Measurements from ENCODE around the gene VPS35L. TPM values are rescaled to one million over a fixed set of nuclear protein-coding genes. Genes with fewer than 3 reads are reported as not detected.
A peak's percentile ranks its signal among the peaks of the same experiment; 100 is the strongest.

Gene VPS35L
- total RNA-seq, 1 donor from 2014 or later: 38.1 TPM

- H3K27ac ChIP-seq (ENCODE audit: low read depth, low read length): peak overlapping the region; percentile 69
- H3K9me3 ChIP-seq (ENCODE audit: control insufficient read depth in 3 of 3, low read length in 3 of 3): no peaks in the 10 kb centered on the region
- no peak overlapping the region for H3K4me3 ChIP-seq (ENCODE audit: low read length in 3 of 3)
- peaks cover 38 to 48% (median 38%) of the 10 kb centered on the region in 3 donors for H3K36me3 ChIP-seq (ENCODE audit: control insufficient read depth in 3 of 3, insufficient read depth in 3 of 3, low read length in 3 of 3)
- no peaks in the 10 kb centered on the region for H3K27me3 ChIP-seq (ENCODE audit: control insufficient read depth in 3 of 3, insufficient read depth in 3 of 3, low read length in 3 of 3)
- no peak overlapping the region for H3K9ac ChIP-seq (ENCODE audit: low read depth in 1 of 3, low read length in 3 of 3)
- peaks cover 13 to 36% (median 35%) of the 10 kb centered on the region in 3 donors for H3K4me1 ChIP-seq (ENCODE audit: control insufficient read depth in 3 of 3, insufficient read depth in 3 of 3, low read length in 3 of 3)
These were observed 150.3 kb downstream of the VPS35L start for GRCh38 chr16:19705843-19706242.

GRCh38 chr16:19706846-19707245 is 151.3 kb downstream of the VPS35L start:
- Histone ChIP-seq H3K27me3 (ENCODE audit: control insufficient read depth in 3 of 3, insufficient read depth in 3 of 3, low read length in 3 of 3) (no peaks in the 10 kb centered on the region), H3K27ac (ENCODE audit: low read depth, low read length) (no peak overlapping the region), H3K4me1 (ENCODE audit: control insufficient read depth in 3 of 3, insufficient read depth in 3 of 3, low read length in 3 of 3) (peaks cover 17 to 41% (median 36%) of the 10 kb centered on the region in 3 donors), H3K4me3 (ENCODE audit: low read length in 3 of 3) (no peak overlapping the region), H3K9me3 (ENCODE audit: control insufficient read depth in 3 of 3, low read length in 3 of 3) (no peaks in the 10 kb centered on the region), H3K9ac (ENCODE audit: low read depth in 1 of 3, low read length in 3 of 3) (no peak overlapping the region), H3K36me3 (ENCODE audit: control insufficient read depth in 3 of 3, insufficient read depth in 3 of 3, low read length in 3 of 3) (peaks cover 39 to 51% (median 47%) of the 10 kb centered on the region in 3 donors)

GRCh38 chr16:19707569-19708295 is 152.2 kb downstream of the VPS35L start:
- H3K36me3 ChIP-seq (ENCODE audit: control insufficient read depth in 3 of 3, insufficient read depth in 3 of 3, low read length in 3 of 3): peaks cover 41 to 56% (median 52%) of the 10 kb centered on the region in 3 donors
- no peak overlapping the region for H3K4me3 ChIP-seq (ENCODE audit: low read length in 3 of 3)
- H3K9ac ChIP-seq (ENCODE audit: low read depth in 1 of 3, low read length in 3 of 3): peak overlapping the region in 1 of 3 donors; percentile 40
- peak overlapping the region; percentile 51 for H3K27ac ChIP-seq (ENCODE audit: low read depth, low read length)
- peaks cover 17 to 41% (median 36%) of the 10 kb centered on the region in 3 donors for H3K4me1 ChIP-seq (ENCODE audit: control insufficient read depth in 3 of 3, insufficient read depth in 3 of 3, low read length in 3 of 3)
- H3K9me3 ChIP-seq (ENCODE audit: control insufficient read depth in 3 of 3, low read length in 3 of 3): no peaks in the 10 kb centered on the region
- H3K27me3 ChIP-seq (ENCODE audit: control insufficient read depth in 3 of 3, insufficient read depth in 3 of 3, low read length in 3 of 3): no peaks in the 10 kb centered on the region

- Histone ChIP-seq H3K36me3 (ENCODE audit: control insufficient read depth in 3 of 3, insufficient read depth in 3 of 3, low read length in 3 of 3) (peaks cover 41 to 57% (median 54%) of the 10 kb centered on the region in 3 donors), H3K4me1 (ENCODE audit: control insufficient read depth in 3 of 3, insufficient read depth in 3 of 3, low read length in 3 of 3) (peaks cover 17 to 41% (median 36%) of the 10 kb centered on the region in 3 donors), H3K4me3 (ENCODE audit: low read length in 3 of 3) (no peak overlapping the region), H3K9me3 (ENCODE audit: control insufficient read depth in 3 of 3, low read length in 3 of 3) (no peaks in the 10 kb centered on the region), H3K9ac (ENCODE audit: low read depth in 1 of 3, low read length in 3 of 3) (peak overlapping the region in 2 of 3 donors; percentile 6 to 40), H3K27ac (ENCODE audit: low read depth, low read length) (peak overlapping the region; percentile 51), H3K27me3 (ENCODE audit: control insufficient read depth in 3 of 3, insufficient read depth in 3 of 3, low read length in 3 of 3) (no peaks in the 10 kb centered on the region)
These were observed 153.0 kb downstream of the VPS35L start for GRCh38 chr16:19708296-19709205.

GRCh38 chr16:19709381-19710136 is 154.1 kb downstream of the VPS35L start:
- no peaks in the 10 kb centered on the region for H3K27me3 ChIP-seq (ENCODE audit: control insufficient read depth in 3 of 3, insufficient read depth in 3 of 3, low read length in 3 of 3)
- peak overlapping the region; percentile 51 for H3K27ac ChIP-seq (ENCODE audit: low read depth, low read length)
- peaks cover 16 to 32% (median 28%) of the 10 kb centered on the region in 3 donors for H3K4me1 ChIP-seq (ENCODE audit: control insufficient read depth in 3 of 3, insufficient read depth in 3 of 3, low read length in 3 of 3)
- H3K36me3 ChIP-seq (ENCODE audit: control insufficient read depth in 3 of 3, insufficient read depth in 3 of 3, low read length in 3 of 3): peaks cover 37 to 65% (median 60%) of the 10 kb centered on the region in 3 donors
- no peaks in the 10 kb centered on the region for H3K9me3 ChIP-seq (ENCODE audit: control insufficient read depth in 3 of 3, low read length in 3 of 3)
- H3K9ac ChIP-seq (ENCODE audit: low read depth in 1 of 3, low read length in 3 of 3): peak overlapping the region in 1 of 3 donors; percentile 33
- H3K4me3 ChIP-seq (ENCODE audit: low read length in 3 of 3): no peak overlapping the region

GRCh38 chr16:19710191-19710908 is 154.8 kb downstream of the VPS35L start:
- peaks cover 30 to 60% (median 56%) of the 10 kb centered on the region in 3 donors for H3K36me3 ChIP-seq (ENCODE audit: control insufficient read depth in 3 of 3, insufficient read depth in 3 of 3, low read length in 3 of 3)
- peaks cover 14 to 25% (median 22%) of the 10 kb centered on the region in 3 donors for H3K4me1 ChIP-seq (ENCODE audit: control insufficient read depth in 3 of 3, insufficient read depth in 3 of 3, low read length in 3 of 3)
- peak overlapping the region; percentile 38 for H3K27ac ChIP-seq (ENCODE audit: low read depth, low read length)
- no peak overlapping the region for H3K4me3 ChIP-seq (ENCODE audit: low read length in 3 of 3)
- peak overlapping the region in 1 of 3 donors; percentile 8 for H3K9ac ChIP-seq (ENCODE audit: low read depth in 1 of 3, low read length in 3 of 3)
- no peaks in the 10 kb centered on the region for H3K27me3 ChIP-seq (ENCODE audit: control insufficient read depth in 3 of 3, insufficient read depth in 3 of 3, low read length in 3 of 3)
- H3K9me3 ChIP-seq (ENCODE audit: control insufficient read depth in 3 of 3, low read length in 3 of 3): no peaks in the 10 kb centered on the region

GRCh38 chr16:19710991-19711545 is 155.6 kb downstream of the VPS35L start:
- Histone ChIP-seq H3K9ac (ENCODE audit: low read depth in 1 of 3, low read length in 3 of 3) (peak overlapping the region in 1 of 3 donors; percentile 50), H3K36me3 (ENCODE audit: control insufficient read depth in 3 of 3, insufficient read depth in 3 of 3, low read length in 3 of 3) (peaks cover 29 to 53% (median 51%) of the 10 kb centered on the region in 3 donors), H3K4me3 (ENCODE audit: low read length in 3 of 3) (no peak overlapping the region), H3K9me3 (ENCODE audit: control insufficient read depth in 3 of 3, low read length in 3 of 3) (no peaks in the 10 kb centered on the region), H3K27me3 (ENCODE audit: control insufficient read depth in 3 of 3, insufficient read depth in 3 of 3, low read length in 3 of 3) (no peaks in the 10 kb centered on the region), H3K27ac (ENCODE audit: low read depth, low read length) (no peak overlapping the region), H3K4me1 (ENCODE audit: control insufficient read depth in 3 of 3, insufficient read depth in 3 of 3, low read length in 3 of 3) (peaks cover 12 to 26% (median 24%) of the 10 kb centered on the region in 3 donors)

- H3K27ac ChIP-seq (ENCODE audit: low read depth, low read length): no peak overlapping the region
- peaks cover 18 to 32% (median 29%) of the 10 kb centered on the region in 3 donors for H3K4me1 ChIP-seq (ENCODE audit: control insufficient read depth in 3 of 3, insufficient read depth in 3 of 3, low read length in 3 of 3)
- H3K9me3 ChIP-seq (ENCODE audit: control insufficient read depth in 3 of 3, low read length in 3 of 3): no peaks in the 10 kb centered on the region
- H3K4me3 ChIP-seq (ENCODE audit: low read length in 3 of 3): no peak overlapping the region
- H3K9ac ChIP-seq (ENCODE audit: low read depth in 1 of 3, low read length in 3 of 3): peak overlapping the region in 1 of 3 donors; percentile 50
- no peaks in the 10 kb centered on the region for H3K27me3 ChIP-seq (ENCODE audit: control insufficient read depth in 3 of 3, insufficient read depth in 3 of 3, low read length in 3 of 3)
- peaks cover 27 to 53% (median 50%) of the 10 kb centered on the region in 3 donors for H3K36me3 ChIP-seq (ENCODE audit: control insufficient read depth in 3 of 3, insufficient read depth in 3 of 3, low read length in 3 of 3)
These were observed 156.1 kb downstream of the VPS35L start for GRCh38 chr16:19711643-19712042.
